AML-193 (cell line): ENCODE data around the gene PLEKHA5.
"Not testable (repeated sequence)": the region's sequence is repeated elsewhere in the genome, so short reads cannot be mapped to it uniquely, and the experiment has no call there.

Experiments used
- DNase-seq, 2 experiments: peaks; one replicate each; lab custom pipeline; 2025; lab: John Stamatoyannopoulos, UW

PLEKHA5 gene, protein sequence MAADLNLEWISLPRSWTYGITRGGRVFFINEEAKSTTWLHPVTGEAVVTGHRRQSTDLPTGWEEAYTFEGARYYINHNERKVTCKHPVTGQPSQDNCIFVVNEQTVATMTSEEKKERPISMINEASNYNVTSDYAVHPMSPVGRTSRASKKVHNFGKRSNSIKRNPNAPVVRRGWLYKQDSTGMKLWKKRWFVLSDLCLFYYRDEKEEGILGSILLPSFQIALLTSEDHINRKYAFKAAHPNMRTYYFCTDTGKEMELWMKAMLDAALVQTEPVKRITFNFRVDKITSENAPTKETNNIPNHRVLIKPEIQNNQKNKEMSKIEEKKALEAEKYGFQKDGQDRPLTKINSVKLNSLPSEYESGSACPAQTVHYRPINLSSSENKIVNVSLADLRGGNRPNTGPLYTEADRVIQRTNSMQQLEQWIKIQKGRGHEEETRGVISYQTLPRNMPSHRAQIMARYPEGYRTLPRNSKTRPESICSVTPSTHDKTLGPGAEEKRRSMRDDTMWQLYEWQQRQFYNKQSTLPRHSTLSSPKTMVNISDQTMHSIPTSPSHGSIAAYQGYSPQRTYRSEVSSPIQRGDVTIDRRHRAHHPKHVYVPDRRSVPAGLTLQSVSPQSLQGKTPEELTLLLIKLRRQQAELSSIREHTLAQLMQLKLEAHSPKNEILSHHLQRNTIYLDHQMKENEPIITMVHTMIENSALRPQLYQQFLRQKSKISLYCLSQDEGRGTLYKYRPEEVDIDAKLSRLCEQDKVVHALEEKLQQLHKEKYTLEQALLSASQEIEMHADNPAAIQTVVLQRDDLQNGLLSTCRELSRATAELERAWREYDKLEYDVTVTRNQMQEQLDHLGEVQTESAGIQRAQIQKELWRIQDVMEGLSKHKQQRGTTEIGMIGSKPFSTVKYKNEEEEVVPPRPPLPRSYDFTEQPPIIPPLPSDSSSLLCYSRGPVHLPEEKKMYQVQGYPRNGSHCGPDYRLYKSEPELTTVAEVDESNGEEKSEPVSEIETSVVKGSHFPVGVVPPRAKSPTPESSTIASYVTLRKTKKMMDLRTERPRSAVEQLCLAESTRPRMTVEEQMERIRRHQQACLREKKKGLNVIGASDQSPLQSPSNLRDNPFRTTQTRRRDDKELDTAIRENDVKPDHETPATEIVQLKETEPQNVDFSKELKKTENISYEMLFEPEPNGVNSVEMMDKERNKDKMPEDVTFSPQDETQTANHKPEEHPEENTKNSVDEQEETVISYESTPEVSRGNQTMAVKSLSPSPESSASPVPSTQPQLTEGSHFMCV

DNA sequence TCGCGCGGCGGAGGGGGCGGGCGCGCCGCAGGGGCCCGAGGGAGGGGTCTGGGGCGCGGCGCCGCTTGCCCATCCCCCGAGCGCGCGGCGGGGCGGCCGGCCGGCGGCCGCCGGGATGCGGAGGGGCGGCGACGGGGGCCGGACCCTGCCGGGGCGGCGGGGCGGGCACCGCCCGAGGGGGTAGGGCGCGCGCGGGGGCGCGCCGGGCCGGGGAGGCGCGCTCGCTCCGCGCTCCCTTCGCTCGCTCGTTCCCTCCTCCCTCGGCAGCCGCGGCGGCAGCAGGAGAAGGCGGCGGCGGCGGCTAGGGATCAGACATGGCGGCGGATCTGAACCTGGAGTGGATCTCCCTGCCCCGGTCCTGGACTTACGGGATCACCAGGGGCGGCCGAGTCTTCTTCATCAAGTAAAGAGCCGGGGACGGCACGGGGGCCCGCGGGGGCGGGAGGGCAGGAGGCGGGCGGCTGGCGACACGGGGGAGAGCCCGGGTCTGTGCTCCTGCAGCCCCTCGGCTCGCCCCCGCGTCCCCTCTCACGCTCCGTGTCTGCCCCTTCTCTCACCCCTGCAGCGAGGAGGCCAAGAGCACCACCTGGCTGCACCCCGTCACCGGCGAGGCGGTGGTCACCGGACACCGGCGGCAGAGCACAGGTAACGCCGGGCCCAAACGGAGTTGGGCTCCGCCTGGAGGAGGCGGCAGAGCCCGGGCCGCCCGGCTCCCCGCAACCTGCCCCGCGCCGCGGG is at the start of gene PLEKHA5:
Gene PLEKHA5 (plus strand): TSS at position 248 of the 738 bp plus-strand sequence. CDS start 67 bp downstream, at position 315.
- DNase-seq = no peak

DNA sequence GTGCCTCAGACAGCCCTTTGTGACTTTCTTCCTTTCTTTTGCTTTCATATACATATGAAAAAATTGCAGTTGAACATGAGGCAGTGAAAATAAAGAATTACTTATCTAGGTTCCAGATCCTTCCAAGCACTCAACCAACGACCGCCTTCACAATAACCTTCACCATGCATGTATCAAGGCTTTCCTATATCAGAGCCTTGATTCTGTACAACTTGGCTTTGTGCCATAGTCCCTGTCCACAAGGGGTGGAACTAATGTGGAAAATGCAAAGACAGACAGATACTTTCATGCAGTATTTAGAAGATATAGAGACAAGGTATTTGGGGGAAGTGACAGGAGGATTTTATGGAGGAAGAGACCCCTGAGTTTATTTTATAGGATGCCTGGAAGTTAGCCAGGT is 48.6 kb upstream of the PLEKHA5 start:
- DNase-seq = no peak

DNA sequence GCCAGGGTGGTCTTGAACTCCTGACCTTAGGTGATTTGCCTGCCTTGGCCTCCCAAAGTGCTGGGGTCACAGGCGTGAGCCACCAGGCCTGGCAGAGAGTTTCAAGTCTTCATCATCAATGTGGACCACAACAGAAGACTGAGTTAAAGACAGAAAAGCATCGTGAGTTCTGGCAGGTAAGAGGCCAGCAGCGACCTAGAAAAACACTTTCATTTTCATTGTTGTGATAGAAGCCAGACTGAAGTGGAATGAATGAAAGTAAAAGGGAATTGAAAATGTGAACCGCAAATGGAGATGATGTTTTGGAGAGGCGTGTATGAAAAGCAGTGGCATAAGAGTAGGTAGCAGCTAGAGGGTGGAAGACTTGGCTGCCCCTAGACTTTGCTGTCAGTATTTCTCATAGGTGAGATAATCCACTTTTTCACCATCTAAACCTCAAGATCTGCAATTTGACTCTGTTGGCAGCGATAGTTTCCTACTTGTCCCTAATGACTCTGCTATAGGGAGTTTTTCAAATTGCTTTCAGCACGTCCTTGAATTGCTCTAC is 47.1 kb upstream of the PLEKHA5 start:
- no peak for DNase-seq

DNA sequence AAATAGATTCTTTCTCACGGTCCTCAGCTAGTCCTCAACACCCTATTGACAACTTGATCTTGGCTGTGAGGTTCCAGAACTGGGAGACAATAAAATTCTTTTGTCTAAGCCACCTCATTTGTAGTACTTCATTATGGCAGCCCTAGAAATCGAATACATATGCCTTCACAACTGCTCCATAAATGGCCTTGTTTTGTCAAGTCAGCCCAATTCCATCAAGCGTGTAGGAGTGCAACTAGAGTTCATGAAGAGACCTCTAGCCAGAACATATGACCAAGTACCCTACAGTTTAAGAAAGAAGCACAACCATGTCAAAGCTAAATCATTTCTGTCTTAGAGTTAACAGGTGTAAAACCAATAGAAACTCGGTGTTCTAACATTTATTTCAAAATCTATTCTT is 45.0 kb upstream of the PLEKHA5 start:
- no peak for DNase-seq

DNA sequence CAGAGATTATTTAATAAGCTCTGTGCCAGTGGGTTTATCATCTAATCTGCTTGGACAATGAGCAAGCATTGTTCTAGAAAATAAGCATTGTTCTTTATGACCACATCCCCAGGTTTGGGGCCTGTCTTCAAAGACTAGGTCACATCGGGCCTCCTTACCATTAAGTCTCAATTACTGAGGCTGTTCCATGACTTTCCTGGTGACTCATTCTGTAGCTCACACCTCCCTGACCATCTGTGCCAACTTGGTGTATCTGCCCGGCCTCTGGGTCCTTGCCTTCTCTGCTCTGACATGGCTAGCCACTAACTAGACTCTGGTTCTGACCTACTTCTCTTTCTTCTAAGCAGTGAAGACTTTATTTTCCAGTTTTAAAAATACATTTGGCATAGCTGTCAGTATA is 44.4 kb upstream of the PLEKHA5 start:
- no peak for DNase-seq

DNA sequence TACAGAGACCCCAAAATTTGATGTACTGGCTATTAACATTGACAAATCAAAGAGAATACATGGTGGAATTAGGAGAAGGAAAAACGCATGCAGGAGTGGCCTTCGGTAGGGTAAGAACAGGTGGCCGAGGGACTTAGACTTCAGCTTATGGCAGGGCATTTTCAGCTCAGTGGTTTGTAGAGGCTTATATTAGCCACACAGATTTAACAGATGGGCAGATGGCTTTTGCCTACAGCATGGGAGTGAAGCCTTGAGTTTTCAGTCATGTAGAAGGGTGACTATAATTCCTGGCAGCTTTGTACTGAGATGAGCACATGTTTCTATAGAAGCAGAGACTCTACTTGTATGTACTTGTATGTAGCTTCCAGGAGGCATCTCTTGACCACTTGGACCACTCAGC is 40.9 kb upstream of the PLEKHA5 start:
- no peak for DNase-seq

DNA sequence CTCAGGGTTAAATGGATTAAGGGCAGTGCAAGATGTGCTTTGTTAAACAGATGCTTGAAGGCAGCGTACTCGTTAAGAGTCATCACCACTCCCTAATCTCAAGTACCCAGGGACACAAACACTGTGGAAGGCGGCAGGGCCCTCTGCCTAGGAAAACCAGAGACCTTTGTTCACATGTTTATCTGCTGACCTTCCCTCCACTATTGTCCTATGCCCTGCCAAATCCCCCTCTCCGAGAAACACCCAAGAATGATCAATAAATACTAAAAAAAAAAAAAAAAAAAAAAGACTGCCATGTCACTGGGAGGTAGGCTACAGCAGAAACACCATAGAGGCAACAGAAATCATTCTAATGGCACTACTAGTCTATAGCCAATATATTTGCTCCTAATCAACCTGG is 37.1 kb upstream of the PLEKHA5 start:
- not testable (repeated sequence) for DNase-seq

DNA sequence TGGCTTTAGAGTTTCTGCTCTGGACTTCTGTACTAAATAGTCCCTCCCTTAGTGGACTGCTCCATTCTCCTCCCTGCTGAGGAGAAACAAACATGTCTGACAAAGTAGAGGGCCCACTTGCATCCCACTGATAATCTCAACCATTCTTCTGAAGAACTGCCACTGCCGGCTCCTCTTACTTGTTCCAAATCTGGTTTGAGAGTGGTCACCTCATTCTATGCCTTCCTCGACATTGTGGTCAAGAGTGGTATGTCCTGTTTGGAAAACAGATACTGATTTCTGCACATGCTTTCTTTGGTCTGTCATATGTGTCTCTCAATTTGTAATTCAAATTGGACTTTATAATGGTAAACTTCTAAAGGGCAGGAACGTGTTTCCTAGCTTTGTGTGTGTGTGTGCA is 36.3 kb upstream of the PLEKHA5 start:
- DNase-seq = no peak

DNA sequence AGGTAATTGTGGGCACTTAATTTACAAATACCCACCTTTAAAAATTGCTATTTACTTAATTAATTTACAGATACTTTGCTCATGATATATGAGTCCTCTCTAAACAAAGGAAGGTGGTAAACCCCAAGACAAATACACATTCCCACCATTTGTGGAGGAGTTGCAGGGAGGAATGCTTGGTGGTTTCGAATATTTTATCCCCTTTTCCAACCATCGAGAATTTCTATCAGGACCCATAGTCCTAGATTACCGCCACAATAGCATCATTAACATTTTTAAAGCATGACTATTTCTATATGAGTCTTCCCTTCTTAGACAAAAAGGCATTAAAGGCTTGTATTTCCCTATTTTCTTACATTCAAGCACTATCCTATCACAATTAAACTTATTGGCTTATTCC is 34.2 kb upstream of the PLEKHA5 start:
- DNase-seq = no peak

DNA sequence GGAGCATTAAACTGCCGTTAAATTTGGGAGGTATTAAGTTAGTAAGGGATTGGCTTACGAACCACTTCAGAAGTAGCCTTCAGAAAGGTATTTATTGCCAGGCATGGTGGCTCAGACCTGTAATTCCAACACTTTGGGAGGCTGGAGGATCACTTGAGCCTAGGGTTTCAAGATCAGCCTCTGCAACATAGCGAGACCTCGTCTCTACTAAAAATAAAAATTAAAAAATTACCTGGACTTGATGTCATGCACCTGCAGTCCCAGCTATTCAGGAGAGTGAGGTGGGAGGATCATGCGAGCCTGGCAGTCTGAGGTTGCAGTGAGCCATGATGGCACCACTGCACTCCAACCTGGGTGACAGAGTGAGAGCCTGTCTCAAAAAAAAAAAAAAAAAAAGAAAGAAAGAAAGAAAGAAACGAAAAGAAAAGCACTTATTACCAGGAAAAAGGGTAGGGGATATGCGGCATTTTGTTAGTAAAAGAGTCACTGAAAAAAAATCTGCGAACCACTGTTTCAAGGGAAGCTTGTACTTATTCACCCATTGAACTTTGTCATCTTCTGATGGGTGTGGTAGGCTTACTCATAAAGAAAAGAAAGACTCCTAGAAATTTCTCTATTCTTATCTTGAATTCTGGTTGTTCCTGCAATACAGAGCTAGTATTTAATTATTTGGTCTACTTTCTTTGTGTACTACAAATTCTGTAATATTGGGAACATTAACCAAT is 33.6 kb upstream of the PLEKHA5 start:
- no peak for DNase-seq

DNA sequence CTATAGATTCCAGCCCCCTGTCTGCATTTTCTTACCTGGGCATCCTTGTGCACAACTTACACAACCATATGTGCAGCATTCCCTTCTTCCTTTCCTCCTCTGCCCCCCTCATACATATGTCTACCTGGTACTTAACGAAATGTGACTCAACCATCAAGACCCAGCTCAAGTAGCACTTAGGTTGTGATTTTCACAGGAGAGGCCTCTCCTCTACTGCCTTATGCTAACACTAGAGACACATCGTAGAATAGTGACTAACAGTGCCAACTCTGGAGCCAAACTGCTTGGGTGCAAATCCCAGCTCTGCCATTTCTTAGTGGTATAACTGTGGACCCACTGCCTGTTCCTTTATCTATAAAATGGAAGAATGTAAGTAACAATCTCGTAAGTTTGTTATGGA is 24.1 kb upstream of the PLEKHA5 start:
- DNase-seq = no peak

DNA sequence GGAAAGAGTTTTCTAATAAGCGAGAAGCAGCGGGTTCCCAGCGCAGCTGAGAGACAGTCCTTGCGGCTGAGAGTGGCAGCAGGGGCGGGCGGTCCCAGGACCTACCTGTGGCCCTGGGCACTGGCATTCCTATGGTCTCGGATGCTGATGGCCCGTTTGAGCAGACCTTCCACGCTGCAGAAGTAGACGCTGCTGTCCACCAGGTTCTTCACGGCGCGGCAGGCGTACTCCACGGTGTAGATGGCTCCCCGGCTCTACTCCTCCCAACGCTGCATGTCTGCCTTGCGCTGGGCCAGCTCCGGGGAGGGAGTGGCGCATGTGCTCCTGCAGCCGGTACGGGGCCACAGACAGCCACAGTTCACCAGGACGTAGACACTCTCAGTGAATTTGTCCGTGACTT is 21.8 kb upstream of the PLEKHA5 start:
- no peak for DNase-seq

DNA sequence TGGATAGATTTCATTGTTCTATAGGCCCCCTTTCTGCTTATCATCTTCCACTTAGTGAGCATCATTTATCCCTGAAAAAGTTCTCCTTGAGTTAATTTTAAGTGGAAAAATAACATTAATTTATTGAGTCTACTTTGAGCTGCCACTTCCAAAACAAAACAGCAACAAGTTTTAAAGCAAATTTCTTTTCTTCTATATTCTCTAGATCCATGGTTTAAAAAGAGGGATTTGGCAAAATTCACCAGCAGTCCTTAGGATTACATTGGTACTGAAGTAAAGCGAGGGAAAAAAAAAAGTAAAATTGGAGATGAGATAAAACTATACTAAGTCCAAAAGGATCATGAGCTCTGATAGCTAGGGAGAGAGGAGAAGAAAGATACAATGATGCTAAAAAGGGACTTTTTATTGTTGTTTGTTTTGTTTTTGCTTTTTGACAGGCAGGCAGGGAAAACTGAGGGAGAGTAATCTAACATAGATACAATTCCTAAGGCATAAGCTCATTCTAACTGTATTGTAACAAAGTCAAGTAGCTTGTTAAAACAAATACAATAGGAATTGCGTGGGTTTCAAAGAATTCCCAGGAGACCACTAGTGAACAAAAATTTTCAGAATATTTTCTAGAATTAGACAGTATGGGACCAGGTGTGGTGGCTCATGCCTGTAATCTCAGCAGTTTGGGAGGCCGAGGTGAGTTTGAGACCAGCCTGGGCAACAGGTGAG is 19.2 kb upstream of the PLEKHA5 start:
- no peak for DNase-seq

DNA sequence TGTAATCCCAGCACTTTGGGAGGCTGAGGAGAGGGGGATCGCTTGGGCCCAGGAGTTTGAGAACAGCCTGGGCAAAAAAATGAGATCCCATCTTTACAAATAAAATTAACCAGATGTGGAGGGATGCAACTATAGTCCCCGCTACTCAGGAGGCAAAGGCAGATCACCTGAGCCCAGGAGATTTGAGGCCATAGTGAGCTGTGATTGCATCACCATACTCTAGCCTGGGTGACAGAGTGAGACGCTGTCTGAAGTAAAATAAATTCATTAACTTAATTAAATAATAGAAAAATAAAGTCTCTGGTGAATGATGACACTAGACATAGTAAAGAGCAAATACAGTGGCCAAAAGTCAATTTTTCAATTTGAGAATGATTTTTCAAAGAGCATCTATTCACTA is 16.1 kb upstream of the PLEKHA5 start:
- DNase-seq = no peak

DNA sequence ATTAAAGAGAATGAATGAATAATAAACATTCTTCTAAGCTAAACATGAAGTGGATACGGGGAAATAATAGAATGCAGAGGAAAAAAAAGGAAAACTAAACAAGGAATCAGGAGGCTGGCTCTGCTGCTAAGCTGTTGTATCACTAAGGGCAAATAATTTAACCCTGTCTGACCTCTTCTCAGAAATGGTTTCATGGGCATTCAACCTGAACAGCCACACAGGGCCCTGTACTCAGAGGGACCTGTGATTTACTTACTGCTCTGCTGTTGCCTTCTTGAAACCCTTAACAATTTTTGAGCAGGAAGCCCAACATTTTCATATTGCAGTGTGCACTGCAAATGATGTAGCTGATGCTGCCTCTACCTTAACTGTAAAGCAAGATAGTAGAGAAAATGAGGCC is 14.2 kb upstream of the PLEKHA5 start:
- DNase-seq = no peak

DNA sequence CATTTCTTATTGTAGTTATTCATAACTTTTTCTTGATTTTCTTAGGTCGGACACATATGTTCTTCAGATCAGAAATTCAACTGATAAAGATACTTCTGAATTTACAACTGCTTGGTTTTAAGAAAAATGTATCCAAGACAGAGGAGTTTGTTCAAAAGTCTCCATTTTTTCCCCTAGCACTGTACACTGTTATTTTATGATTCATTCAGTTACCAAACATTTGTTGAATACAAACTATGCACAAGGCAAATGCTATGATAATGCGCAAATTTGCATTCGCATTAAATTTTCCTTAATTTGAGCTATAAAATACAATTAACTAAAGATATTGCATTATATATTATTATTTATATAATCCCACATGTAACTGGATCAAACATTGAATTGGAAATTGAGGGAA is 10.1 kb upstream of the PLEKHA5 start:
- no peak for DNase-seq

DNA sequence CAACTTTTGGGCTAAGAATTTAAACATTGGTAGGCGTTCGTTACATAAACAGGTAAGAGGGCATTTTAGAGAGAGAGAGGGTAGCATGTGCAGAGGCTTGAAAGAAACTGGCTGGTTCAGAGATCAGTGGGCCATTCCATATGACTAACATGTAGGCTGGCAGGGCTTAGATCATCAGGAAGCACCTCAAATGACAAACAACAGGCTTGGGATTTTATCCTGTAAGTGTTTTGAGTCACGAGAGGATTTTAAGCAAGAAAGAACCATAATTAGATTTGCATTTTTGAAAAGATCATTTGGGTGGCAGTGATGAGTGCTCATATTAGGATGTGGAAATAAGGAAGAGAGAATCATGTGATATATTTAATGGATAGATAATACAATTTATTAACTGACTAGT is 8.7 kb upstream of the PLEKHA5 start:
- no peak for DNase-seq

DNA sequence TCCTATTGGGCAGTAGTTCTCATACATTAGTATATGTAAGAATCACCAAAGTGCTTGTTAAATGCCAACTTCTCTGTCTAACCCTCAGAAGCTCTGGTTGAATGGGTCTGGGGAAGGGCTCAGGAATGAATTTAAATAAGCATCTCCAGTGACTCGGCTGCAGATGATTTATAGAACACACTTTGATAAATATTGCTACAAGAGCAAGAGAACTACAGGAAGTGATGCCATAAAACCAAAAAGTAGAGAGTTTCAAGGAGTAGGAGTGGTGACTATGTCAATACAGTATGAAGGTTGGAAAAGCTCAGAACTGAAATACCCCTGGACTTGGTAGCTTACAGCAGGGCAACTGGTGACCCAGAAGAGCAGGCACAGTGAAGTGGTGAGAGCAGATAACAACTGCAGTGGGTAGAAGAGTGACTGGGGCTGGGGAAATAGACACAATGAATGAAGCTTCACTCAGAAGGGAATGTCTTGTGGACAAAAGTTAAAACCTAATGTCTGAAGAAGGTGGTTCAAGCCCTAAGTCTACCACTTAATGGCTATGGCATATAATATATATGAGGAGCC is 8.0 kb upstream of the PLEKHA5 start:
- no peak for DNase-seq

DNA sequence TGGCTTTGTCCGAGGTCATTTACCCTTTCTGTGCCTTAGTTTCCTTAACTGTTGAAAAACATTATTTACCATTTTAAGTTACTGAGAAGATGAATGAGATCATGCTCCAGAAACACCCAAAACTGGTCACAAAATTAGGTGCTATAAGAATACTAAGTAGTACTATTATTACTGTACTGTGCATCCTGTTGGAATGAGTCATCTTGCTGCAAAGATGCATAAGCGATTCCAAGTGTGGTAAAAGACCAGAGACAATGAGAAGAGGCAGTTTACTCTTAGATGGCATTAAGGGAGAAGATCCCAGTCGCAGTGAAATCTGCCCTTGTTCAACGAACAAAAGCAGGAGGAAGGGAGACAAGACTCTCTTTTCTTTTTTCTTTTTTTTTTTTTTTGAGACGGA is 4.2 kb upstream of the PLEKHA5 start:
- no peak for DNase-seq

DNA sequence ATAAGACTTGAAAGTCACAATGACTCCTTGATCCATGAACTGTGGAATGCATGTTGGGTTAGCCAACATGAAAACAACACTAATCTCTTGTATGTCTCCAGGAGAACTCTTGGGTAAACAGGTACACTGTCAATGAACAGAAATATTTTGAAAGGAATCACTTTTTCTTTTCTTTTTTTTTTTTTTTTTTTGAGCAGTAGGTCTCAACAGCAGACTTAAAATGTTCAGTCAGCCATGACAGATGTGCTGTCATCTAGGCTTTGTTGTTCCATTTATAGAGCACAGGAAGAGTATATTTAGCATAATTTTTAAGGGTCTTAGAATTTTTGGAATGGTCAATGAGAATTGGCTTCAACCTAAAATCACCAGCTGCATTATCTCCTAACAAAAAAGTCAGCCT is 2.3 kb upstream of the PLEKHA5 start:
- DNase-seq = no peak
